HG03196 (cell line): ENCODE measurements around the gene NR3C2.
"Not testable (repeated sequence)": the region's sequence is repeated elsewhere in the genome, so short reads cannot be mapped to it uniquely, and the experiment has no call there.

Experiments used
- ATAC-seq: cut with Tn5 transposase; IDR thresholded peaks from one replicate; pipeline ENCODE4 v1.9.1; 2021; ENCODE audit not compliant: unreplicated experiment

Gene NR3C2

DNA sequence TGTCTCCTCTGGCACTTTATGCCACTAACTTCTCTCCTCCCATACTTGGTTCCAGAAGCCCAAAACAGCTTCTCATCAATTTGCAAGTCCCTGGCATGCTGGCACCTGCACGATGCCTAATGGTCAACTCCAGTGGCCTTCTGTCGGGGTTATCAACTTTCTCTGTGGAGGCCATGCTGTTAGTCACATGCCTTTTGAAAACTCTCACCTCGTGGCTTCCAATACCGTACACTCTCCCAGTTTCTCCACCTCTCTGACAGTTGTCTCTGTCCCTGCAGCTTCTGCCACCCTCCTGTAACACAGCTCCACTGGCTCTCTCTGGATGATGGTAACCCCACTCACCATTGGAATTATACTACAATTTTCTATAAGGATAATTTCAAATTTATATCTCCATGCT, 324.0 kb downstream of the NR3C2 start:
- no peak for ATAC-seq

DNA sequence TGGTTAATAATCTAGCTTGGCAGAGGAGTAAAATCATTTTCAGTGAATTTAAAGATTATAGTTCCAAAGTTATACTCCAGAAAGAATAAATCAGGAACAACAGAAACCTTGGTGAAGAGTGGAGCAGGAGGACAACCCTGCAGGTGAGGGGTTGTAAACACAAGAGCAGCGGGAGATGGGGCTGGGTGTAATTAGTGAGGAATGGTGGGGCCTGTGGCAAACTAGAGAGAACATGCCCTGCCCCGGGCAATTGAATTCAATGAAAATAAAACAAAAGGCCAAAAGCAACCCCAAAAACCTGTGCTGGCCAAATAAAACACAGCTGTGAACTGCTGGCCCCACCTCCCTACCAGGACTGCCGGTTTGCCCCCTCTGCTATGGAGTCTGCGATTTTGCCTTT, 325.2 kb downstream of the NR3C2 start:
- ATAC-seq, result no peak

DNA sequence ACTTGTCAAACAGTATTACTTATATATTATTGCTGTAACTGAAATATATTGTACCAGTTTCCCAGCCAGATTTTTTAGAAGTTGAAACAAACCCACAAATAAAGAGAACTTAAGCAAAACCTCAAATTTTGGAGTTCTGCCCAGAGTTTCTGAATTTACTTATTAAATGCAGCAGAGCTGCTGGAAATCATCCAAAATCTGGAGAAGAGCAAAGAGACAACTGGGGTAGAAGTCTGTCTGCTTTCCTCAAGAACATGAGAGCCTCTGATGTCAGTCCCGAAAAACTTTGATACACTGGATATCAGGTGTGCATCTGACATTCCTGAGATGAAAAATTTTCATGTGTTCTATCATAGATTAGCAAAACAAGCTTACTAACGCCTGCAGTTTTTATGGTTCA, 325.9 kb downstream of the NR3C2 start:
- no peak for ATAC-seq

DNA sequence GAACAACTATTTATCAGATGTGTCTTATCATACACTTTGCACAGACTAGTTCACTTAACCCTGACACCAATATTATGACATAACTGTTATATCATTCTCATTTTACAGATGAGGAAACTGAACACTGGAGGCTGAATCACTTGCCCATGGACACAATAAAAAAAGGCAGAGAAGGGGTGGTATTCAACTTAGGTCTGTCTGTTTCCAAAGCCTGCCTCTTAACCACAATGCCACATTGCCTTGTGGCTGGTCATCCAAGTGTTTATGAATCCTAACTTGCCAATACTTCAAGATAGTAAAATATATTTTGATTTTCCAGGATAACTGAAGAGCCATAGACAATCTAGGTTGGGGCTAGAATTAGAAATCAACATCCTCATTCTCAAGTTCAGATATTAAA, 327.8 kb downstream of the NR3C2 start:
- ATAC-seq, result no peak

DNA sequence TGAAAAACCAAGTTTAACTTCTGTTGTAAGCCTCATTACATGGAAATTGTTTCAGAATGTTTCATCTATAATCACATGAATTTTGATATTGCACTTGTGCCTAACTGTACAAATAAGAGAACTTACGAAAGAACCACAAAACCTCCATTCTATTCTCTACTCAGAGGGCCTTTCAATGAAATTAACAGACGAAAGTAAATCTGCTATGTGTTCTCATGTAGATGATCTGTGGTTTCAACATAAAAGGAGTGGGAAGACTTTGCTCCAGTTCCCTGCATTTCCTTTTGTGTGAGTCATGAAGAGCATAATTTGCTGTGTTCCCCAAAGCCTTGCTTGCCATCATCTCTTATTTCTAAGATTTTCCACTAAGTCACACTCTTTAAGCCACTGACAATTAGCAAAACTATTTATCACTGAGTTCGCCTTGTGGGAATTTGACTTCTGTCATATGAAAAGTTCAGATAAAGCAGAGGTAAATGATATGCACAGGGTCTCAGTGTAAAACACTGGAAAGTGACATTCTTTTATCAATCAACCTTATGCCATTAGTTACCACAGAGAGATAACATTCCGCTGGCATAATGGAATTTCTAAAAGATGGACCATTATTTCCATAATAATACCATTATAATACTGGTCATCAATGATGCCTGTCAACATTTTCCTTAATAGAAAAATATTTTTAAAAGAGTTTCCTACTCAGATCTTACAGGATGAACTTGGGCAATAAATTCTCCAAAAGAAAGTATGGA, 329.8 kb downstream of the NR3C2 start:
- no peak for ATAC-seq

DNA sequence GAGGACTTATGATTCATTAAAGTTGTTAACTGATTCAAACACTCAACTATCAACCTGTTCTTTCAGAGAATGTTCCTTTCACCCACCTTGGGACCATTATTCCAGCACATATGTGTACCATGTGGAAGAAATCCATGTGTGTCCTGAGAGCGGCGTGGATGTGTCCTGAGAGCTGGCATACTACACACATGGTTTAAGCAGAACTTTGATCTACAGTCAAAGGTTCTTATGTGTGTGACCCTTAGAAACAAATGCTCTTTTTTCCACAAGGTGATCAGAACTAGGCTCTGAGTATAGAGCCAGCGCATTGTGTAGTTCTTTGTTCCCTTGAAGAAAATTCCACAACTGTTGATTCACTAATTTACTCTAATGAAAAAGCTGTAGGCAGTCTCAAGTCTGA, 332.0 kb downstream of the NR3C2 start:
- ATAC-seq, result no peak

DNA sequence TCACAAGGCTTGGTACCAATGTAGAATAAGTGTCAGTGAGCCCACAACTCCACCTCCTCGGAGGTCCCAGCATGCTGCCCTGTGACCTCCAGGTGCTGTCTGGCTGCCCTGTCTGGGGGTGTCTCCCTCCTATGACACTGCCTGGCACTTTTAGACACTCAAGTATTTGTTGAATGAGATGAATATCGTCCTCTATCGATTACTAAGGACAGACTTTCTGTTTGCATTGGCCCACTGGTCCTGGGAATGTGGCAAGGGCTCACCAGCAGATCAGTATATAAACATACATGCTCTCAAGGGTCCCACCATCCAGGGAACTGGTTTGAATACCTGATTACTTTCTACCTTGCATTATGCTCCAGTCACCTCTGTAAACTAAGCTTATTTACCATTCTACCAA, 333.0 kb downstream of the NR3C2 start:
- ATAC-seq, result no peak

DNA sequence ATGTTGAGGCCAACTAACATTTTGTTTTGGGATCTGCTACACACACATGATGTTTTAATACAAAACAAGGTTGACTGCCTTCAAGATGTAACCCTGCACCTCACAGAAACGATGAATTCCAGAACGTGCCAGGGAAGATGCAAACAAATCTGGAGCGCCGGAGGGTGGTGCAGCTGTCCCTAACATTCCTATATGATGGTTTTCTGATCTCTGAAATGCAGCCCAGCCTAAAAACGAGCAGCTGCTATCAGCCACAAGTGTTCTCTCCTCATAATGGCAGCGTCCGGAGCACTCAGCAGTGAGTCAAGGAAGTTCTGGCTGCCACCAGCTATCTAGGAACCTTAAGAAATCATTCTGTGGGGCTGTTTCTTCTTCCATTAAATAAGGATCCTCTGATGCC, 333.4 kb downstream of the NR3C2 start:
- no peak for ATAC-seq

DNA sequence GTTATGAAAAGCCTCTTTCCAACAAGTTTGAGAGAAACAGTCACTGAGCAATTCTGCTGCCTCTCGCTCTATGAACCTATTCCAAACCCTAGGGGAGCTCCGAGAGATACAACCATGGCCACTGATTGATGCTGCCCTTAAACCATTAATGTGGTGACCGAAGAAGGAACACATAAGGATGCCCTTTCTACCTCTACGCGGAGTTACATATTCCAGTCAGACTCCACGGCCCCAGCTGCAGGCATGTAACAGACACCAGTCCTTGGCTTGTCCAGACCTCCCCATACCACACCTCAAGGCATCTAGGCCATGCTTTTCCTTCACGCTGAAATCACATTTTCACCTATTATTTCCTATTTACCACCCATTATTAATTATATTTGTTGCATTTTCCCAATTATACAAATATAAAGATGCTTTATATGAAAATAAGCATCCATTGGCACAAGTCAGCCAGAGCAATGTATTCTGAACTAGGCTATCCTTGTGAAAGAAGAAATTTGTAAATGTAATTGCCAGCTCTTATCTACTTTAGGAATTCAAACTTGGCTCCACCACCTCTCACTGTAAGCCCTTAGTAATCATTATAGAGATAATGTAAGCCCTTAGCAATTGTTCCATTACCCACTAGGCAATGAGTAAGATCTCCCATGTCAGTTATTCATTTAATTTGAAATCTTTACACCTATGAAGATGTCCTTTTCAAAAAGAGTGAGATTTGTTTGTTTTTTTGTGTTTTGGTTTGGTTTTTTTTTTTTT, 338.4 kb downstream of the NR3C2 start:
- no peak for ATAC-seq

DNA sequence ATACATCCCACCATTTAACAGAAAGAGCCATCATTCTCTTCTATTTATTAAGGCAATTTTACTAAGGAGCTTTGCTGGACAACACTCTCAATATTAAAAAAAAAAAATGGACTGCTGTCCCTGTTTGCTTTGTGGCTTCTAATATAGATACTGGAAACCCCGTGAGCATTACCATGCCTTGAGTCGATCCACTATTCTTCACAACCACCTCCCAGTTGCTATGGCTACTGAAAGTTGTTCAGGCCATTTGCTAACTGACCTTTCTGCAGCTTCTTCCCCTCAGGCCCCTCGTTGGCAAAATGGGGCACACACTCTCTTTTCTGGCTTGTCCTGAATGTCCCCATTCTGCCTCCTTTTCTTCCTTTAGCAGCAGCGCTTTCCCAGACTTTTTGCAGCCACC, 340.4 kb downstream of the NR3C2 start:
- ATAC-seq, result no peak

DNA sequence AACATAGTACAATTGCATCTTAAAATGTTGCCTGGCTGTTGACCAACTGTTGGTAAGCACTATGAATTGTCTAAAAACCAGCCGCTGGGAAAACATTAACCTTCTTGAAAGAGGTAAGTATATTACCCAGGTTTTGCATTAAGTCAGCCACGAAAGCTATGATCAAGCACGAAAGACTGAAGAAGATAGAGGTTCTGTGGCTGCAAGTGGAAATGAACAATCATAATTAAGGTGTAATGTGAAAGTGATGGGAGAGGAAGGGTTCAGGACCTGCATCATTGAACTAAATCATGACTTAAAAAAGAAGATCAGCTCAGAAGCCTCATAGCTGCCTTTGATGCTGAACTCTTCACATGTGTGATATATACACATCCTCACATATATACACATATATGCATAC, 341.0 kb downstream of the NR3C2 start:
- ATAC-seq, result no peak

DNA sequence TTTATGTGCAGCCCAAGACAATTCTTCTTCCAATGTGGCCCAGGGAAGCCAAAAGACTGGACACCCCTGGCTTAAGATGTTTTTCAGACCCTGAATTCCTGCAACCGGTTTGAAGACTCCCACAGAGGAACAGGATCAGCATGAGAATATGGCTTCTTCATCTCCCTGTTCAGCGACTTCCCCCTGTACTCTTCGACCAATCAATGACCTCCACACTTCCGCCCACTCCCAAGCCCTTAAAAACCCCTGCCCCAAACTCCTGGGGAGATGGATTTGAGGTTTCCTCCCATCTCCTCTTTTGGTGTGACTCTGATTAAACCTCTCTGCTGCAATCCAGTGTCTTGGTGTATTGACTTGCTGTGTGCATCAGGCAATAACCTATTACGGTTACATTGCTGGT, 344.4 kb downstream of the NR3C2 start:
- ATAC-seq, result no peak

DNA sequence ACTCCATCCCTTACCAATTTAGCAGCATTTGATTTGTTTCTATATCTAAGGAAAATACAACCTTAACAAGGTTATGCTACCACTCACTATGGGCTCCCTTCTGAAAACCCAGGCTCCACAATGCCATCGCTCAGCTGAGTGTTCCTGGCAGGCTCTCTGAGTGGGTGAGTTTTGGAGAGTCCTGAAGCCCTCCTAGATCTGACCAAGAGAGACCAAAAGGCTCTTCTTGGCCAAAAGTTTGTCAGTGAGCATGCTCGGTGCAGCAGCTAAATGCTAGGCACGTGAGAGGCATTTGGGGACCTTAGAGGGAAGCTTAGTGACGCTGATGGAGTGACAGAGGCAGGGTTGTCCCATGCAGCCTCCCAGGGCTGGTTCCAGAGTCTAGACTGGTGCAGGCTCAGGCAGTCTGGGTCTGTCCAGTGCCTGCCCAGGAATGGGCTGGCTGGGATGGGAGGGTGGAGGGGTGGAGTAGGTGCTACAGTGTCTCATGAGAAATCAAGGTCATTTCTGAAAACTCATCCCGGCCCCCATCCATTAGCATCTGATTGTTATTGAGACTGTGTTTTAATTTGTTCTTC, 346.8 kb downstream of the NR3C2 start:
- no peak for ATAC-seq

DNA sequence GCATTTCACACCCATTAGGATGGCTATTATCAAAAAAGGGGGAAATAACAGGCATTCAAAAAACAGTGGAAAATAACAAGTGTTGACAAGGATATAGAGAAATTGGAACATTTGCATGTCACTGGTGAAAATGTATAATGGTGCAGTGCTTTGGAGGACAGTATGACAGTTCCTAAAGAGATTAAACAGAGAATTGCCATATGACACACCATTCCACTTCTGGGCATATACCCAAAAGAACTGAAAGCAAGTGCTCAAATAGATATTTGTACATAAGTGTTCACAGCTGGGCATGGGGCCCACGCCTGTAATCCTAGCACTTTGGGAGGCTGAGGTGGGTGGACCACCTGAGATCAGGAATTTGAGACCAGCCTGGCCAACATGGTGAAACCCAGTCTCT, 348.1 kb downstream of the NR3C2 start:
- ATAC-seq, result no peak

DNA sequence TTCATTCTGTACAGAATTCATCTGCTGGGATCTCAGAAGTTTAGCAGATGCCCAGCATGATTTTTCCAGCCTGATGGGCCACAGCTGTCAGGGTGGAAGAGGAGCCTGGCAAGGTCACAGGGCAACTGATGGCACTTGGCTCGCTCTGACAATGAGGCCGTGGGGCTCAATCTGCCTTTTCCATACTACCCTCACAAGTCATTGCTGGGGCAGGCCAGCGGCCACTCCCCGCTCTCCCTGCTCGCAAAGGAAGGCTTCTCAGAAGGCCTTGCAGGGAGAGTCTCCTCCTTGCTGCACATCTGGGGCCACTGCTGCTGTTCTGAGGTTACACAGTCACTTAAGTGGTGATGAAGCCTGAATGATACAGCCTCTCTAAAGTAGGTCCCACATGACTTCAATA, 349.1 kb downstream of the NR3C2 start:
- no peak for ATAC-seq

DNA sequence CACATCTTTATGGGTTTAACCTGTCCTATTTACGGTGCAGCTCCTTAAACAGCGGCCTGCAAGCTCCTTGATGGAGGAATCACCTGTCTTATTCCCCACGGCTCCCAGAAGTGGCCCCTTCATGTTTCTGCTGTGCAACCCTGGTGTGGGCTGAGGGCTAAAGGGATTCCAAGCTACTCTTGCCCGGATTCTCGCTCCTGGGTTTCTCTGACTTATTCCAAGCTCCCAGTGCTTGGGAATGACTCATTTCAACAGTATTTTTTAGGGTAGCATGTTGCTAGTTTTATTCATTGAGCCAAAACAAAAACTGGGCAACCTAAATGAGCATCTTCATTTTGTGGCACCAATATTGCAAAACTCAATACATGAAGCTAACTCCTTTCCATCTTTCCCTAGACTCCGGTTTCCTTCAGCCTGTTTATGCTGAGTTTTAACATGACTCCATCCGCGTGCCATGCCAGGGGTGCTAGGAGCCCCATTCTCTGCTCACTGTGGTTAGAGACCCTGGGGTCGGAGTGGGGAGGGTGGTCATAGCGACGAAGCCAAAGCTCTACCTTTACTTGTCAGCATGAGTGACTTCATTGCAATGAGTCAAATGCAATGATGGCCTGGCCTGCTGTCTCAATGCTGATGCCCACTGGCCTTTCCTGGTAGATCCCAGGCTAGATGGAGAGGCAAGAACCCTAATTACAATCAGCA, 349.7 kb downstream of the NR3C2 start:
- ATAC-seq, result no peak

DNA sequence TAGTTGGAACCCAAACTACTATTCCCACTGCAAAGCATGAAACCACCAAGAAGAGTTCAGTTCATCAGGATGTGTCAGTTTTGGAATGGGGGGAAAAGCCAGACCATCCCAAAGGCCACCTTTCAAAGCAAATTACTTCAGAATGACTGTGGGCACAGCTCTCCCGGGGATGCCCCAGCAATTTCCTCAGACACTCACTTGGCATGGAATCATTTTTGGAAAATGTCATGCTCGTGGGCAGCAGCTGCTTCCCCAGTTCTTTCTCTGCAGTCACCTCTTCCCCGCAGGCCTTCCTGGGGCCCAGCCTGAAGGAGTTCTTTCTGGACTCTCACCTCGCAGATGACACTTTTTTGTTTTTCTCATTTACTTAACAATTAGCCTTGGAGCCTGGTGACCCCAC, 350.3 kb downstream of the NR3C2 start:
- ATAC-seq, result no peak

DNA sequence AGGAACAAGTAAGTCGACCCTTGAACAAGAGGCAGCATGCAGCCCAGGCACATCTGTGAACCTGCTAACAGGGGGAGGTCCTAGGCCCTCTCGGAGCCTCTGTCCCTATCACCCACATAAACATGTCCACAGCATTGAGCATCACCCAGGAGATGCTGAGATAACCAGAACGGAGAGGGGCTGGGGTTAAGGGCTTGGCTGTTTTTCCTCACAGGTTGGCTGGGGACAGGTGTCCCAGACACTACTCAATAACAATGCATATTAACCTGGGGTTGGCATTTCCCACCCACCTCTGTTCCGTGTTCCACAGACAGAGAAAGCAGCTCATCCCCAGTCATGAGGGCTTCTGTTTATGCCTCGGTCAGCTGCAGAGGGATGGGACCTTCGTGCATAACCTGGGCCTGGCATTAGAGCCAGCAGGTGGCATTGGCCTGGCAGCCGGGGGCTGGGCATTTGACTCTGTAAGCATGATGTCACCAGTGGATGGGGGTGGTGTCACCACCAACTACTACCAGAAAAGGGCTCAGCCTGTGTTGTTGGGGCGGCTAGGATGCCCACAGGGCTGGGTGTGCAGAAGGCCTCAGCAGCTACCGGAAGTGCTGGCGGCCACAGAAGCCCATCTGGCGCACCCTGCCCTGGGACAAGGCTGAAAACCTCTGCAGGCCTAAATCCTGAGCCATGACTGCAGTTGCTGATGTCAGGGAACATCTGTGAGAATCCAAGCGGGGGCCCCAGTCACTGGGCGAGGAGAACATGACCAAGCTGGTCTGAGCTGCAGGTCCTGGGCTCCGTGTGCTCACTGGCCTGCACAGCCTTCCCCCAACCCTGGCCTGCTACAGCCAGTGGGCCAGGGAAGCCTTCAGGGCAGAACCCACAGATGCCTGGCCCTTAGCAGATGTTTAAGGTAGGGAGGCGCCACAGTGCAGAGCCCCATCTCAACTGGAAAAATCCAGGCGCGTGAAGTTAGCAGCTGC, 351.4 kb downstream of the NR3C2 start:
- no peak for ATAC-seq

DNA sequence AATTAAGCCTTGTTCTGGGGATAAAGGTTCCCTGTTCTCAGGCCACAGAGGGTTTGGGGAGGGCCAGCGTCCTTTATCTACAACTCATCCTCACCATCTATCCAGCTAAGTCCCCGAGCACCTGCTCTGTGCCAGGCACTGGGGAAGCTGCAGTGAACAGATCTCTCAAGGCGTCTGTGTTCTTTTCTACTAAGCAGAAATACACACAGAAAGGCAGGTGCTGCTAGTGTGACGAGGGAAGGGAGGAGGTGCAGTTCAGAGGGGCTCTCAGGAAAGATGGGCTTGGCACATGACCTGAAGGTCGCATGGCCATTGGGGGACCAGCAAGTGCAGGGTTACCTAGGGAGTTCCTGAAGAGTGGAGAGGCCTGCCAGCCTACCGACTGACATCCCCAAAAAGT, 352.2 kb downstream of the NR3C2 start:
- no peak for ATAC-seq

DNA sequence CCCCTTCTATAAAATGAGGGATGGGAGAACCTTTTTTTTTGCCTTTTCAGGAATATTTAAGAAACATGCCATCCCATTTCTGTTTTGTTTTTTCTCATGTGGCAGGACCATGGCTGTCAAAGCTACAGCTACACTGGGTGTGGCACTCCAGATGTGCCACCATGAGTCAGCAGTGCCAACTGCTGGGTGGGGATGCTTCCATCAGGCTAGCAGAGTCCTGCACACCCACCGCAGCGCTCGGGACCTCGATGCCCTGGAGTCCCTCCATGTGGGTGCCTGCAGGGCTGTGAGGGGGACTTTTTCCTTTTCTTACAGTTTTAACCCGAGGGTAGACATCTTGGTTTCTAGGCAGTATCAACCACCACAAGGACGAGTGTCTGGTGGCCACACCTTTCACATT, 352.6 kb downstream of the NR3C2 start:
- ATAC-seq, result no peak

DNA sequence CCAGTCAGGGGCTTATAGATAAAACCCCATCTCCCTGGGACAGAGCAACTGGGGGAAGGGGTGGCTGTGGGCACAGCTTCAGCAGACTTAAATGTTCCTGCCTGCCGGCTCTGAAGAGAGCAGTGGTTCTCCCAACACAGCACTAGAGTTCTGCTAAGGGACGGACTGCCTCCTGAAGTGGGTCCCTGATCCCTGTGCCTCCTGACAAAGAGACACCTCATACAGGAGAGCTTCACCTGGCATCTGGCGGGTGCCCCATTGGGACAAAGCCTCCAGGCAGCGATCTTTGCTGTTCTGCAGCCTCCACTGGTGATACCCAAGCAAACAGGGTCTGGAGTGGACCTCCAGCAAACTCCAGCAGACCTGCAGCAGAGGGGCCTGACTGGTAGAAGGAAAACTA, 359.1 kb downstream of the NR3C2 start:
- not testable (repeated sequence) for ATAC-seq
